HEK293 (cell line): ENCODE results near the gene LZTR1.

Experiments
- BCL11A ChIP-seq: fragments of 450-650 bp; formaldehyde crosslinking; IDR thresholded peaks from 2 replicates; pipeline ENCODE4 v1.5.1; 2016; ENCODE audit warnings: low read depth, missing biosample characterization, missing genetic modification characterization
- SP2 ChIP-seq: fragments of 450-650 bp; formaldehyde crosslinking; IDR thresholded peaks from 2 replicates; pipeline ENCODE4 v1.5.1; 2016; ENCODE audit warnings: missing biosample characterization, missing genetic modification characterization
- ZBTB7A ChIP-seq: fragments of 450-650 bp; formaldehyde crosslinking; IDR thresholded peaks from 2 replicates; pipeline ENCODE4 v1.5.1; 2016; ENCODE audit warnings: low read depth, missing biosample characterization, missing genetic modification characterization
- ZNF211 ChIP-seq: fragments of 450-650 bp; formaldehyde crosslinking; IDR thresholded peaks from 2 replicates; pipeline ENCODE4 v1.5.1; 2016; ENCODE audit warnings: low read depth, missing biosample characterization, missing genetic modification characterization
- ZNF24 ChIP-seq: fragments of 450-650 bp; formaldehyde crosslinking; IDR thresholded peaks from 2 replicates; pipeline ENCODE4 v1.5.1; 2016; ENCODE audit warnings: missing biosample characterization, missing genetic modification characterization
- ZNF416 ChIP-seq: fragments of 450-650 bp; formaldehyde crosslinking; IDR thresholded peaks from 2 replicates; pipeline ENCODE4 v1.5.1; 2016; ENCODE audit warnings: missing biosample characterization, missing genetic modification characterization
- ZNF571 ChIP-seq: fragments of 450-650 bp; formaldehyde crosslinking; IDR thresholded peaks from 2 replicates; pipeline ENCODE4 v1.5.0; 2017; ENCODE audit warnings: missing biosample characterization, missing genetic modification characterization
- ZNF658 ChIP-seq: fragments of 450-650 bp; formaldehyde crosslinking; IDR thresholded peaks from 2 replicates; pipeline ENCODE4; 2016; ENCODE audit warnings: missing biosample characterization, missing genetic modification characterization
- TF ChIP-seq, protein P1 (sequence below): fragments of 450-650 bp; formaldehyde crosslinking; IDR thresholded peaks from 2 replicates; pipeline ENCODE4 v1.5.1; 2016; ENCODE audit warnings: missing biosample characterization, missing genetic modification characterization
- TF ChIP-seq, protein P2 (sequence below): fragments of 450-650 bp; formaldehyde crosslinking; IDR thresholded peaks from 2 replicates; pipeline ENCODE4 v1.5.1; 2016; ENCODE audit warnings: missing biosample characterization, missing genetic modification characterization
- TF ChIP-seq, protein P3 (sequence below): IDR thresholded peaks from 2 replicates; pipeline ENCODE4 v1.6.1; 2011; ENCODE audit warnings: mild to moderate bottlenecking, low read depth, low read length, borderline replicate concordance
- TF ChIP-seq, protein P4 (sequence below): fragments of 450-650 bp; formaldehyde crosslinking; IDR thresholded peaks from 2 replicates; pipeline ENCODE4 v1.5.1; 2016; ENCODE audit warnings: missing biosample characterization, missing genetic modification characterization

DNA sequence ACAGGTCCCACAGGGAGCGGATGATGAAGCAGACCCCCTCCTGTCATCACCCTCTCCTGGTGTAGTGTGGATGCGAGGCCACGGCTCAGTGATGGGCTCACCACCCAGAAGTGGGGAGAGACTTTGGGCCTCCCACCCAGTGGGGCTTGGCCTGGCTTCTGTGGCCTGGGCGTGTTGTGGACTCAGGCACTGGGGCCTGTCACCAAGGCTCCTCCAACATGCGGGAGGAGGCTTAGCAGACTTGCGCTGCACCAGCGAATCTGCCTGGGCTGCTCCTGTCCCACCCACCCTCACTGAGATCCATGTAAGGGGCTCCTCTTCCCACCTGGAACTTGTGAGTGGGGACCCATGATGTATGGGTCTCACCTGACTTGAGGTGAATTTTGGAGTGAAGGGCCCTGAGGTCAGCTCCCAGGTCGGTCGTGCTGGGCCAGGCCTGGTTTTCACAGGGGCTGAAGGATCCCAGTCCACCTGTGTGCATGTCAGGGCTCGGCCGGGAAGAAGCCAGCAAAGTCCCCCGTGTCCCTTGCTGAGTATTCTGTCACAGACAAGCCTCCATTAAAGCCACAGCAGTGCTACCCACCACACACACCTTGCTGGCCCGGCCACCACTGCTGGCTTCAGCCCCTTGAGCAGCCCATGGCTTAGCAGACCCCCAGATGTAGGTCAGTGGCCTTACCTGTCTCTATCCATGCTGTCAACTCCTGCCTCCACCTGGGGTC lies 15.6 kb downstream of the LZTR1 start:
- no peak for TF ChIP-seq ZBTB7A
- TF ChIP-seq, protein P1, sequence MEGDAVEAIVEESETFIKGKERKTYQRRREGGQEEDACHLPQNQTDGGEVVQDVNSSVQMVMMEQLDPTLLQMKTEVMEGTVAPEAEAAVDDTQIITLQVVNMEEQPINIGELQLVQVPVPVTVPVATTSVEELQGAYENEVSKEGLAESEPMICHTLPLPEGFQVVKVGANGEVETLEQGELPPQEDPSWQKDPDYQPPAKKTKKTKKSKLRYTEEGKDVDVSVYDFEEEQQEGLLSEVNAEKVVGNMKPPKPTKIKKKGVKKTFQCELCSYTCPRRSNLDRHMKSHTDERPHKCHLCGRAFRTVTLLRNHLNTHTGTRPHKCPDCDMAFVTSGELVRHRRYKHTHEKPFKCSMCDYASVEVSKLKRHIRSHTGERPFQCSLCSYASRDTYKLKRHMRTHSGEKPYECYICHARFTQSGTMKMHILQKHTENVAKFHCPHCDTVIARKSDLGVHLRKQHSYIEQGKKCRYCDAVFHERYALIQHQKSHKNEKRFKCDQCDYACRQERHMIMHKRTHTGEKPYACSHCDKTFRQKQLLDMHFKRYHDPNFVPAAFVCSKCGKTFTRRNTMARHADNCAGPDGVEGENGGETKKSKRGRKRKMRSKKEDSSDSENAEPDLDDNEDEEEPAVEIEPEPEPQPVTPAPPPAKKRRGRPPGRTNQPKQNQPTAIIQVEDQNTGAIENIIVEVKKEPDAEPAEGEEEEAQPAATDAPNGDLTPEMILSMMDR (tag by site-specific recombination), result no peak
- no peak for TF ChIP-seq ZNF571 (tag by site-specific recombination)
- TF ChIP-seq SP2 (tag by site-specific recombination), result no peak
- TF ChIP-seq, protein P2, sequence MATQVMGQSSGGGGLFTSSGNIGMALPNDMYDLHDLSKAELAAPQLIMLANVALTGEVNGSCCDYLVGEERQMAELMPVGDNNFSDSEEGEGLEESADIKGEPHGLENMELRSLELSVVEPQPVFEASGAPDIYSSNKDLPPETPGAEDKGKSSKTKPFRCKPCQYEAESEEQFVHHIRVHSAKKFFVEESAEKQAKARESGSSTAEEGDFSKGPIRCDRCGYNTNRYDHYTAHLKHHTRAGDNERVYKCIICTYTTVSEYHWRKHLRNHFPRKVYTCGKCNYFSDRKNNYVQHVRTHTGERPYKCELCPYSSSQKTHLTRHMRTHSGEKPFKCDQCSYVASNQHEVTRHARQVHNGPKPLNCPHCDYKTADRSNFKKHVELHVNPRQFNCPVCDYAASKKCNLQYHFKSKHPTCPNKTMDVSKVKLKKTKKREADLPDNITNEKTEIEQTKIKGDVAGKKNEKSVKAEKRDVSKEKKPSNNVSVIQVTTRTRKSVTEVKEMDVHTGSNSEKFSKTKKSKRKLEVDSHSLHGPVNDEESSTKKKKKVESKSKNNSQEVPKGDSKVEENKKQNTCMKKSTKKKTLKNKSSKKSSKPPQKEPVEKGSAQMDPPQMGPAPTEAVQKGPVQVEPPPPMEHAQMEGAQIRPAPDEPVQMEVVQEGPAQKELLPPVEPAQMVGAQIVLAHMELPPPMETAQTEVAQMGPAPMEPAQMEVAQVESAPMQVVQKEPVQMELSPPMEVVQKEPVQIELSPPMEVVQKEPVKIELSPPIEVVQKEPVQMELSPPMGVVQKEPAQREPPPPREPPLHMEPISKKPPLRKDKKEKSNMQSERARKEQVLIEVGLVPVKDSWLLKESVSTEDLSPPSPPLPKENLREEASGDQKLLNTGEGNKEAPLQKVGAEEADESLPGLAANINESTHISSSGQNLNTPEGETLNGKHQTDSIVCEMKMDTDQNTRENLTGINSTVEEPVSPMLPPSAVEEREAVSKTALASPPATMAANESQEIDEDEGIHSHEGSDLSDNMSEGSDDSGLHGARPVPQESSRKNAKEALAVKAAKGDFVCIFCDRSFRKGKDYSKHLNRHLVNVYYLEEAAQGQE (tag by site-specific recombination), result no peak
- no peak for TF ChIP-seq ZNF416 (tag by site-specific recombination)
- no peak for TF ChIP-seq ZNF211
- no peak for TF ChIP-seq BCL11A
- no peak for TF ChIP-seq ZNF658 (tag by site-specific recombination)
- TF ChIP-seq, protein P3, sequence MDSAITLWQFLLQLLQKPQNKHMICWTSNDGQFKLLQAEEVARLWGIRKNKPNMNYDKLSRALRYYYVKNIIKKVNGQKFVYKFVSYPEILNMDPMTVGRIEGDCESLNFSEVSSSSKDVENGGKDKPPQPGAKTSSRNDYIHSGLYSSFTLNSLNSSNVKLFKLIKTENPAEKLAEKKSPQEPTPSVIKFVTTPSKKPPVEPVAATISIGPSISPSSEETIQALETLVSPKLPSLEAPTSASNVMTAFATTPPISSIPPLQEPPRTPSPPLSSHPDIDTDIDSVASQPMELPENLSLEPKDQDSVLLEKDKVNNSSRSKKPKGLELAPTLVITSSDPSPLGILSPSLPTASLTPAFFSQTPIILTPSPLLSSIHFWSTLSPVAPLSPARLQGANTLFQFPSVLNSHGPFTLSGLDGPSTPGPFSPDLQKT, result no peak
- TF ChIP-seq, protein P4, sequence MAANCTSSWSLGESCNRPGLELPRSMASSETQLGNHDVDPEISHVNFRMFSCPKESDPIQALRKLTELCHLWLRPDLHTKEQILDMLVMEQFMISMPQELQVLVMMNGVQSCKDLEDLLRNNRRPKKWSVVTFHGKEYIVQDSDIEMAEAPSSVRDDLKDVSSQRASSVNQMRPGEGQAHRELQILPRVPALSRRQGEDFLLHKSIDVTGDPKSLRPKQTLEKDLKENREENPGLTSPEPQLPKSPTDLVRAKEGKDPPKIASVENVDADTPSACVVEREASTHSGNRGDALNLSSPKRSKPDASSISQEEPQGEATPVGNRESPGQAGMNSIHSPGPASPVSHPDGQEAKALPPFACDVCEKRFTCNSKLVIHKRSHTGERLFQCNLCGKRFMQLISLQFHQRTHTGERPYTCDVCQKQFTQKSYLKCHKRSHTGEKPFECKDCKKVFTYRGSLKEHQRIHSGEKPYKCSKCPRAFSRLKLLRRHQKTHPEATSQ (tag by site-specific recombination), result no peak
- no peak for TF ChIP-seq ZNF24
